MM.1S (cell line): ENCODE results near the gene STOX1.

ENCODE experiments used
- DNase-seq: peaks from one replicate; pipeline ENCODE4 v3.0.0-alpha.2; 2015
- H2AFZ ChIP-seq: fragments of 300-600 bp; sonication (generic); 2 replicates; pipeline ENCODE4 v1.6.0; 2016; ENCODE audit warnings: antibody characterized with exemption, low read length
- H3F3A ChIP-seq: fragments of 300-600 bp; sonication (generic); 2 replicates; pipeline ENCODE4 v1.6.1; 2016; ENCODE audit warnings: mild to moderate bottlenecking, antibody characterized with exemption, low read length, moderate library complexity, mixed read lengths; ENCODE audit not compliant: insufficient read depth
- H3K27ac ChIP-seq: fragments of 300-600 bp; sonication (generic); 2 replicates; pipeline ENCODE4 v1.5.1; 2016; ENCODE audit warnings: mild to moderate bottlenecking, low read length
- H3K27me3 ChIP-seq: fragments of 300-600 bp; sonication (generic); replicated peaks from 2 replicates; pipeline ENCODE4 v1.6.0; 2016; ENCODE audit warnings: low read length; ENCODE audit not compliant: insufficient read depth
- H3K36me3 ChIP-seq: fragments of 300-600 bp; sonication (generic); replicated peaks from 2 replicates; pipeline ENCODE4 v1.6.1; 2016; ENCODE audit warnings: mild to moderate bottlenecking, low read length, mixed read lengths; ENCODE audit not compliant: insufficient read depth
- H3K4me1 ChIP-seq: fragments of 300-600 bp; sonication (generic); 2 replicates; pipeline ENCODE4 v1.6.1; 2016; ENCODE audit warnings: low read length, mixed read lengths
- H3K4me2 ChIP-seq: fragments of 300-600 bp; sonication (generic); 2 replicates; pipeline ENCODE4 v1.6.0; 2016; ENCODE audit warnings: low read depth, low read length
- H3K4me3 ChIP-seq: fragments of 300-600 bp; sonication (generic); 2 replicates; pipeline ENCODE4 v1.5.1; 2016; ENCODE audit warnings: low read length, mixed read lengths
- H3K79me2 ChIP-seq: fragments of 300-600 bp; sonication (generic); 2 replicates; pipeline ENCODE4 v1.6.1; 2016; ENCODE audit warnings: mixed run types, low read length, mixed read lengths
- H3K9ac ChIP-seq: fragments of 300-600 bp; sonication (generic); 2 replicates; pipeline ENCODE4 v1.6.1; 2016; ENCODE audit warnings: low read length, mixed read lengths
- H3K9me2 ChIP-seq: fragments of 300-600 bp; sonication (generic); replicated peaks from 2 replicates; pipeline ENCODE4 v1.6.1; 2016; ENCODE audit warnings: mild to moderate bottlenecking, low read length, mixed read lengths; ENCODE audit not compliant: insufficient read depth
- H3K9me3 ChIP-seq: fragments of 300-600 bp; sonication (generic); replicated peaks from 2 replicates; pipeline ENCODE4 v1.6.1; 2016; ENCODE audit warnings: mild to moderate bottlenecking, low read length, mixed read lengths; ENCODE audit not compliant: insufficient read depth
- H4K20me1 ChIP-seq: fragments of 300-600 bp; sonication (generic); 2 replicates; pipeline ENCODE4 v1.6.1; 2016; ENCODE audit warnings: mild to moderate bottlenecking, low read length, moderate library complexity, mixed read lengths; ENCODE audit not compliant: insufficient read depth
- EZH2 ChIP-seq: fragments of 300-600 bp; sonication (generic); optimal IDR thresholded peaks from 2 replicates; pipeline ENCODE3; 2017; ENCODE audit warnings: low read depth, mild to moderate bottlenecking, antibody characterized with exemption, low read length, mixed read lengths
- EZH2phosphoT487 ChIP-seq: fragments of 300-600 bp; sonication (generic); IDR thresholded peaks from 2 replicates; pipeline ENCODE4 v1.6.1; 2018; ENCODE audit warnings: antibody characterized with exemption, low read length
- TF ChIP-seq, protein P1 (sequence below): fragments of 300-600 bp; sonication (generic); IDR thresholded peaks from 2 replicates; pipeline ENCODE4 v1.5.1; 2016; ENCODE audit warnings: antibody characterized with exemption, low read length, mixed read lengths

The STOX1 gene

DNA sequence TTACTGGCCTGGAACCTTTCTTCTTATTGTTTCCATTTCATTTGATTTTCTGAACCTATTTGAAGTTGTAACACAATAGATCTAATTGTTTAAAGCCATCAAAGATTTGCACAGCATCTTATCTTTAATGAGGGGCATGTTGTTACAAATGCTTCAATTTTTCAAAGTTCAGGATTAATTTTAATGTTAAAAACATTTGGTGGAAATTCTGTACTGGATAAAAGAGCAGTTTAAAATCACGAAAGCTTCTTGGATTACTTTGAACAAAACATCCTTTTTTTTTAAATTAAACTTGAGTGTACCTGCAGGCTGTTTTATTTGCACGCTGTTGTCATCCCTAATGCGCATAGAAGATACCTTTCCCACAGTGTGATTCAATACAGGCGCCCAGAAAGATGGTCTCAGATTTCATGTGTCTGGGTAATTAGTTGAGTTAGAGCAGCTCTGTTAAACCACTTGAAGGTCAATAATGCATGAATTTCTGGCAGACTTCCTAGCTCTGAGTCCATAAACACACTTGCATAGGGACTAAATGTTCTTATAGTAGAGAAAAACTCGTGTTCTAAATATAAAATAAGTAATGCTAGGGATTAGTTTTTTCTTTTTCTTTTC lies 44.5 kb downstream of the STOX1 start:
- no peak overlapping the region for H3K4me2 ChIP-seq
- no peaks in the 10 kb centered on the region for H3F3A ChIP-seq
- no peak overlapping the region for H2AFZ ChIP-seq
- H3K4me3 ChIP-seq = no peak overlapping the region
- TF ChIP-seq, protein P1, sequence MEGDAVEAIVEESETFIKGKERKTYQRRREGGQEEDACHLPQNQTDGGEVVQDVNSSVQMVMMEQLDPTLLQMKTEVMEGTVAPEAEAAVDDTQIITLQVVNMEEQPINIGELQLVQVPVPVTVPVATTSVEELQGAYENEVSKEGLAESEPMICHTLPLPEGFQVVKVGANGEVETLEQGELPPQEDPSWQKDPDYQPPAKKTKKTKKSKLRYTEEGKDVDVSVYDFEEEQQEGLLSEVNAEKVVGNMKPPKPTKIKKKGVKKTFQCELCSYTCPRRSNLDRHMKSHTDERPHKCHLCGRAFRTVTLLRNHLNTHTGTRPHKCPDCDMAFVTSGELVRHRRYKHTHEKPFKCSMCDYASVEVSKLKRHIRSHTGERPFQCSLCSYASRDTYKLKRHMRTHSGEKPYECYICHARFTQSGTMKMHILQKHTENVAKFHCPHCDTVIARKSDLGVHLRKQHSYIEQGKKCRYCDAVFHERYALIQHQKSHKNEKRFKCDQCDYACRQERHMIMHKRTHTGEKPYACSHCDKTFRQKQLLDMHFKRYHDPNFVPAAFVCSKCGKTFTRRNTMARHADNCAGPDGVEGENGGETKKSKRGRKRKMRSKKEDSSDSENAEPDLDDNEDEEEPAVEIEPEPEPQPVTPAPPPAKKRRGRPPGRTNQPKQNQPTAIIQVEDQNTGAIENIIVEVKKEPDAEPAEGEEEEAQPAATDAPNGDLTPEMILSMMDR = no peak
- TF ChIP-seq EZH2 = no peak
- no peak for TF ChIP-seq EZH2phosphoT487
- H3K9me2 ChIP-seq = no peaks in the 10 kb centered on the region
- no peak overlapping the region for H3K9ac ChIP-seq
- H3K36me3 ChIP-seq = no peaks in the 10 kb centered on the region
- H4K20me1 ChIP-seq = no peaks in the 10 kb centered on the region
- no peak for DNase-seq
- H3K27me3 ChIP-seq = no peaks in the 10 kb centered on the region
- no peak overlapping the region for H3K27ac ChIP-seq
- H3K4me1 ChIP-seq = no peaks in the 10 kb centered on the region
- H3K9me3 ChIP-seq = no peaks in the 10 kb centered on the region
- H3K79me2 ChIP-seq = no peaks in the 10 kb centered on the region

DNA sequence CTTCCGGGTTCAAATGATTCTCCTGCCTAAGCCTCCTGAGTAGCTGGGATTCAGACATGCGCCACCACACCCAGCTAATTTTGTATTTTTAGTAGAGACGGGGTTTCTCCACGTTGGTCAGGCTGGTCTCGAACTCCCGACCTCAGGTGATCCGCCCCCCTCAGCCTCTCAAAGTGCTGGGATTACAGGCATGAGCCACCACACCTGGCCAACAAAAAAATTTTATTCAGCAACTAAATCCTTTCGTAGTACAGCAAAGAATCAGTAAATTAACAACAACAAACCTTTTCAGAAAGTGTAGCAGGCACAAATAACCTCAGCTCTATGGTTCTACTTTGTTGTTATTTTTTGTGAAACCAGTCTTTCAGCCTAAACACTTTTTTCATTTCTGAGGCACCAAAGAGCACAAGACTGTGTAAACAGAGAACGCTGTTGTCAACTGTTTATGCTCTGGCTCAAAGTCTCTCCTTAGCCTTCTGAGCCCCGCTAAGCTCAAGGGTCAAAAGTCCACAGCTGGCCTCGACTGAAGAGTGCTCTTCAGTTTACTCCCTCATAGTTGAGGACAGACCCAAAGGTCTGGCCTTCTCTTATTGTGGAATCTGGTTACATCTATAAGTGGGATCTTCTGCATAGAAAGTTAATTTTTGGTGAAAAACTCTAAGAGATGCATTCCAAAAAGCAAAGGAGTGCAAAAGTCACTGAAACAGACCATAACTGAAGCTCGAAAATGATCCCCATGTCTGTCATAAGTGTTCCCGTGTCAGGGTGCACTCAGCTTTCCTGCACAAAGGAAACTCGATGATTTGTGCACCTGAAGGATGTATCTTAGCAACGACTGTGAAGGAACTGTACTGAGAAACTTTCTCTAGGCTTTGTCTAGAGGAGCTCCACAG lies 49.2 kb downstream of the STOX1 start:
- TF ChIP-seq EZH2 (no peak), EZH2phosphoT487 (no peak)
- TF ChIP-seq, protein P1 = no peak
- Histone ChIP-seq H3K9me2 (no peaks in the 10 kb centered on the region), H3K36me3 (no peaks in the 10 kb centered on the region), H3K4me2 (no peak overlapping the region), H3K79me2 (no peaks in the 10 kb centered on the region), H3F3A (no peaks in the 10 kb centered on the region), H3K27me3 (no peaks in the 10 kb centered on the region), H2AFZ (no peak overlapping the region), H3K9ac (no peak overlapping the region), H3K4me1 (no peaks in the 10 kb centered on the region), H4K20me1 (no peaks in the 10 kb centered on the region), H3K4me3 (no peak overlapping the region), H3K9me3 (no peaks in the 10 kb centered on the region), H3K27ac (no peak overlapping the region)
- DNase-seq = no peak

DNA sequence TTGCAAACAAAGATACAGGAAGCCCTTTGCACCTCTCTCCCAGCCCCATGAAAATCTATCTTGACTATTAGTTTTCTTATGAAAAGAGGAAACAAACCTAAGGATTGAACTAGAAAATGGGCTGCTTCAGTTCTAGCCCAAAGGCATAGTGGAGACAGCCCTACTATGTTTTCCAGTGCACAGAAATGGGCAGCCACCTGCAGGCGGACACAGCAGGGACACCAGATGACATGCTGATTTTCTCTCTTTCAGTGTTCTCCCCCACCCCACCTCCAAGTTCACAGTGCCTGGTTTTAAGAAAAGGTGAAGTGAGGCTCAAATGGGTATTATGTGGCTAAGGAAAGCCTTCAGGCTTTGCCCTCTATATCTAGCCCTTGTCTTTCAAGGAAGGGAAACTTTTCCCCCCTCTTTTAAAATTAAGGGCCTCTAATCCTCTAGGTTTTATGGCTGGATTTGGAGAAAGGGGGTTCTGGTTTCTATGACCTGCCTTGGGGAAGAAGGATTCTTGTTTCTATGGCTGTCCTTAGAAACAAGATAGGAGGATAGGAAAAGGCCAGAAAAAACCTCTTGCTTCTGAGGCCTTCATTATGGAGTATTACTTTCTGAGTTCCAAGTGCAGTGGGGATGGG lies 50.3 kb downstream of the STOX1 start:
- H3K4me1 ChIP-seq = no peaks in the 10 kb centered on the region
- H4K20me1 ChIP-seq = no peaks in the 10 kb centered on the region
- TF ChIP-seq, protein P1 = no peak
- TF ChIP-seq EZH2phosphoT487 (no peak), EZH2 (no peak)
- DNase-seq = no peak
- H3K9ac ChIP-seq = no peak overlapping the region
- no peak overlapping the region for H3K4me2 ChIP-seq
- H3K27ac ChIP-seq = no peak overlapping the region
- H3F3A ChIP-seq = no peaks in the 10 kb centered on the region
- H3K9me2 ChIP-seq = no peaks in the 10 kb centered on the region
- H3K9me3 ChIP-seq = no peaks in the 10 kb centered on the region
- no peaks in the 10 kb centered on the region for H3K79me2 ChIP-seq
- H3K4me3 ChIP-seq = no peak overlapping the region
- no peaks in the 10 kb centered on the region for H3K36me3 ChIP-seq
- H2AFZ ChIP-seq = no peak overlapping the region
- no peaks in the 10 kb centered on the region for H3K27me3 ChIP-seq
